Measurements from ENCODE around the gene TIMM9. TPM values are rescaled to one million over a fixed set of nuclear protein-coding genes. Genes with fewer than 3 reads are reported as not detected.

TIMM9 gene
- polyA plus RNA-seq, 1 donor (not counting 4 experiments of a cell fraction or from before 2014, with no cell fraction given) = 29.6 TPM

DNA sequence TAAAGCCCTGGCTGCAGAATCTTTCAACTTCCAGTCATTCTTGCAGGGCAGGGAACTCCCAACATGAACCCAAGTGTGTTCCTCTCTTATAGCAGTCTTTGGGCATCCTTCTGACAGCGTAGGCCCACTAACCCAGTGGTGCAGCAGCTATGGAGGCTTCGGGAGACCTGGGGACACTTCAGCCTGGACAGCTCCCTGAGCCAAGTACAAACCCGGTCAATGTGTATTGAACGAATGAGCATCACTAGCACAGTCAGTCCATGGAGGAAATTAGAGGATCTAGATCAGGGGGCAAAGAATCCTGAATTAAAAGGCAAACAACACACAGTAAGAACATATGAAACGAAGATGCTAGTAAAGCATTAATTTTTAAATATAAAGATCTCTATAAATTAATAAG lies 42.0 kb upstream of the TIMM9 start:
- Histone ChIP-seq H3K27me3 (ENCODE audit: control insufficient read depth, extremely low read depth, insufficient read depth, low read length) (no peaks in the 10 kb centered on the region), H3K9ac (ENCODE audit: control insufficient read depth, extremely low read depth, insufficient read depth, low read length) (no peak overlapping the region), H3K4me1 (ENCODE audit: control insufficient read depth, extremely low read depth, insufficient read depth, low read length) (peaks cover 8% of the 10 kb centered on the region), H3K9me3 (ENCODE audit: control insufficient read depth, low read depth, low read length) (no peaks in the 10 kb centered on the region), H3K79me2 (ENCODE audit: control insufficient read depth, insufficient read depth, low read length) (no peaks in the 10 kb centered on the region), H3K9me1 (ENCODE audit: control insufficient read depth, extremely low read depth, insufficient read depth, low read length) (no peaks in the 10 kb centered on the region), H4K20me1 (ENCODE audit: control insufficient read depth, extremely low read depth, insufficient read depth, low read length) (no peaks in the 10 kb centered on the region), H3K27ac (ENCODE audit: control insufficient read depth, insufficient read depth, low read length) (no peak overlapping the region), H3K36me3 (ENCODE audit: control insufficient read depth in 2 of 2, extremely low read depth in 1 of 2, insufficient read depth in 2 of 2, low read length in 2 of 2) (peaks cover 0 to 3% of the 10 kb centered on the region in 2 experiments), H3K4me2 (ENCODE audit: control insufficient read depth, extremely low read depth, insufficient read depth, low read depth, low read length) (no peak overlapping the region), H2AFZ (ENCODE audit: control insufficient read depth, low read length) (no peak overlapping the region), H3K4me3 (ENCODE audit: control insufficient read depth in 2 of 3, extremely low read depth in 1 of 3, insufficient read depth in 2 of 3, low read depth in 1 of 3, low read length in 3 of 3) (no peak overlapping the region)
- FAIRE-seq (no peak), DNase-seq (ENCODE audit: low read depth, low spot score) (no peak)
- no peak for TF ChIP-seq EZH2 (IDR thresholded peaks at IDR 0.05; ENCODE audit: low read length)
- TF ChIP-seq, protein P1, sequence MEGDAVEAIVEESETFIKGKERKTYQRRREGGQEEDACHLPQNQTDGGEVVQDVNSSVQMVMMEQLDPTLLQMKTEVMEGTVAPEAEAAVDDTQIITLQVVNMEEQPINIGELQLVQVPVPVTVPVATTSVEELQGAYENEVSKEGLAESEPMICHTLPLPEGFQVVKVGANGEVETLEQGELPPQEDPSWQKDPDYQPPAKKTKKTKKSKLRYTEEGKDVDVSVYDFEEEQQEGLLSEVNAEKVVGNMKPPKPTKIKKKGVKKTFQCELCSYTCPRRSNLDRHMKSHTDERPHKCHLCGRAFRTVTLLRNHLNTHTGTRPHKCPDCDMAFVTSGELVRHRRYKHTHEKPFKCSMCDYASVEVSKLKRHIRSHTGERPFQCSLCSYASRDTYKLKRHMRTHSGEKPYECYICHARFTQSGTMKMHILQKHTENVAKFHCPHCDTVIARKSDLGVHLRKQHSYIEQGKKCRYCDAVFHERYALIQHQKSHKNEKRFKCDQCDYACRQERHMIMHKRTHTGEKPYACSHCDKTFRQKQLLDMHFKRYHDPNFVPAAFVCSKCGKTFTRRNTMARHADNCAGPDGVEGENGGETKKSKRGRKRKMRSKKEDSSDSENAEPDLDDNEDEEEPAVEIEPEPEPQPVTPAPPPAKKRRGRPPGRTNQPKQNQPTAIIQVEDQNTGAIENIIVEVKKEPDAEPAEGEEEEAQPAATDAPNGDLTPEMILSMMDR (optimal IDR thresholded peaks at IDR 0.05 in 1 of 3, IDR thresholded peaks at IDR 0.05 in 1 of 3, conservative IDR thresholded peaks at IDR 0.05 in 1 of 3; ENCODE audit: extremely low read depth in 1 of 3, insufficient read depth in 2 of 3, low read length in 3 of 3) = no peak
- dilution Hi-C loops (cut with MboI; ENCODE audit: extremely low pct_ligation_motif_present, low sequenced_read_pairs) = no loop called here

DNA sequence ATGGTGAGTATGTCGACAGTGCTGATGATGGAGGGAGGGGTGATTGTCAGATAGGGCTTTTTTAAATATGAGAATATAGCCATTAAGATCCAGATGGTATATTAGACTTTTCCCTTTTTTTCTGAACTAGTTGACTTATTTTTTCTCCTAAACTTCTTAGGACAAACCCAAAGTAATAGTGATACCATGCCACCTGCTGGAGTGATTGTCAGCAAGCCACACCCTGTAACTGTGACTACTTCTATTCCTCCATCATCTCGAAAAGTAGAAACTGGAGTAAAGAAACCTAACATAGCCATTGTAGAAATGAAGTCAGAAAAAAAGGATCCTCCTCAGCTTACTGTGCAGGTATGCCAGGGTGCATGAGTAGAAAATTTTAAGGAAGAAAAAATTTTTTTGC lies 40.2 kb upstream of the TIMM9 start:
- DNase-seq (ENCODE audit: low read depth, low spot score) (no peak), FAIRE-seq (no peak)
- H3K9ac ChIP-seq (ENCODE audit: control insufficient read depth, extremely low read depth, insufficient read depth, low read length) = no peak overlapping the region
- TF ChIP-seq EZH2 (IDR thresholded peaks at IDR 0.05; ENCODE audit: low read length) = no peak
- TF ChIP-seq, protein P1 (optimal IDR thresholded peaks at IDR 0.05 in 1 of 3, IDR thresholded peaks at IDR 0.05 in 1 of 3, conservative IDR thresholded peaks at IDR 0.05 in 1 of 3; ENCODE audit: extremely low read depth in 1 of 3, insufficient read depth in 2 of 3, low read length in 3 of 3) = no peak
- peaks cover 0 to 3% of the 10 kb centered on the region in 2 experiments for H3K36me3 ChIP-seq (ENCODE audit: control insufficient read depth in 2 of 2, extremely low read depth in 1 of 2, insufficient read depth in 2 of 2, low read length in 2 of 2)
- no peaks in the 10 kb centered on the region for H3K27me3 ChIP-seq (ENCODE audit: control insufficient read depth, extremely low read depth, insufficient read depth, low read length)
- H2AFZ ChIP-seq (ENCODE audit: control insufficient read depth, low read length) = no peak overlapping the region
- peaks cover 8% of the 10 kb centered on the region for H3K4me1 ChIP-seq (ENCODE audit: control insufficient read depth, extremely low read depth, insufficient read depth, low read length)
- H4K20me1 ChIP-seq (ENCODE audit: control insufficient read depth, extremely low read depth, insufficient read depth, low read length) = no peaks in the 10 kb centered on the region
- H3K9me3 ChIP-seq (ENCODE audit: control insufficient read depth, low read depth, low read length) = no peaks in the 10 kb centered on the region
- no peak overlapping the region for H3K4me2 ChIP-seq (ENCODE audit: control insufficient read depth, extremely low read depth, insufficient read depth, low read depth, low read length)
- no peak overlapping the region for H3K27ac ChIP-seq (ENCODE audit: control insufficient read depth, insufficient read depth, low read length)
- H3K4me3 ChIP-seq (ENCODE audit: control insufficient read depth in 2 of 3, extremely low read depth in 1 of 3, insufficient read depth in 2 of 3, low read depth in 1 of 3, low read length in 3 of 3) = no peak overlapping the region
- dilution Hi-C loops (cut with MboI; ENCODE audit: extremely low pct_ligation_motif_present, low sequenced_read_pairs) = no loop called here
- H3K79me2 ChIP-seq (ENCODE audit: control insufficient read depth, insufficient read depth, low read length) = no peaks in the 10 kb centered on the region
- H3K9me1 ChIP-seq (ENCODE audit: control insufficient read depth, extremely low read depth, insufficient read depth, low read length) = no peaks in the 10 kb centered on the region
